Measurements from ENCODE around the gene SLC7A6.

DNA sequence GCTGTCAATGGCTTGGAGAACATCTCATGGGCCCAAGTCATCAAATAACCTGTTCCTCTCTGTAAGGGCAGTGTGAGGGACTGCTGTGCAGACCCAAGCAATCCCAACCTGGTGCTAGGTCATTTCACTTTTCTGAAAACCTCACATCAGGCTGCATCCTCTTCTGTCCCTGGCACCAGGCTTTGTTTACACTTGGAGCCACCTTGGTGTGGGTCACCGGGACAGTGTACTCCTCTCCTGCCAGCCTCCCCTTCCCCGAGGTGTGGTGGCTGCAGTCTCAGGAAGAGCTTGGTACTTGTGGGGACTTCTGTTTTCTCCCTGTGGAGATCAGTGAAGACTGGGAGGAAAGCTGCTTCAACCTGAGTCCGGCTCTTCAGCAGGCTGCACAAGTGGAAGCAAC is 34.0 kb downstream of the SLC7A6 start:
- TF ChIP-seq ARNTL (CRISPR knock-in tag; IDR thresholded peaks at IDR 0.05; ENCODE audit: borderline replicate concordance, low read depth) (no peak), SNAI2 (CRISPR knock-in tag; IDR thresholded peaks at IDR 0.05) (no peak), PPARA (CRISPR knock-in tag; IDR thresholded peaks at IDR 0.05; ENCODE audit: borderline replicate concordance) (no peak), ZC3H10 (CRISPR knock-in tag; IDR thresholded peaks at IDR 0.05) (no peak), ZNF565 (CRISPR knock-in tag; conservative IDR thresholded peaks at IDR 0.05; ENCODE audit: low read depth) (no peak), TOX (CRISPR knock-in tag; IDR thresholded peaks at IDR 0.05; ENCODE audit: borderline replicate concordance) (no peak), ISL1 (CRISPR knock-in tag; IDR thresholded peaks at IDR 0.05) (no peak), ZNF70 (CRISPR knock-in tag; IDR thresholded peaks at IDR 0.05) (no peak)
- TF ChIP-seq, protein P1, sequence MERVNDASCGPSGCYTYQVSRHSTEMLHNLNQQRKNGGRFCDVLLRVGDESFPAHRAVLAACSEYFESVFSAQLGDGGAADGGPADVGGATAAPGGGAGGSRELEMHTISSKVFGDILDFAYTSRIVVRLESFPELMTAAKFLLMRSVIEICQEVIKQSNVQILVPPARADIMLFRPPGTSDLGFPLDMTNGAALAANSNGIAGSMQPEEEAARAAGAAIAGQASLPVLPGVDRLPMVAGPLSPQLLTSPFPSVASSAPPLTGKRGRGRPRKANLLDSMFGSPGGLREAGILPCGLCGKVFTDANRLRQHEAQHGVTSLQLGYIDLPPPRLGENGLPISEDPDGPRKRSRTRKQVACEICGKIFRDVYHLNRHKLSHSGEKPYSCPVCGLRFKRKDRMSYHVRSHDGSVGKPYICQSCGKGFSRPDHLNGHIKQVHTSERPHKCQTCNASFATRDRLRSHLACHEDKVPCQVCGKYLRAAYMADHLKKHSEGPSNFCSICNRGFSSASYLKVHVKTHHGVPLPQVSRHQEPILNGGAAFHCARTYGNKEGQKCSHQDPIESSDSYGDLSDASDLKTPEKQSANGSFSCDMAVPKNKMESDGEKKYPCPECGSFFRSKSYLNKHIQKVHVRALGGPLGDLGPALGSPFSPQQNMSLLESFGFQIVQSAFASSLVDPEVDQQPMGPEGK (CRISPR knock-in tag; IDR thresholded peaks at IDR 0.05; ENCODE audit: borderline replicate concordance): no peak
- TF ChIP-seq, protein P2, sequence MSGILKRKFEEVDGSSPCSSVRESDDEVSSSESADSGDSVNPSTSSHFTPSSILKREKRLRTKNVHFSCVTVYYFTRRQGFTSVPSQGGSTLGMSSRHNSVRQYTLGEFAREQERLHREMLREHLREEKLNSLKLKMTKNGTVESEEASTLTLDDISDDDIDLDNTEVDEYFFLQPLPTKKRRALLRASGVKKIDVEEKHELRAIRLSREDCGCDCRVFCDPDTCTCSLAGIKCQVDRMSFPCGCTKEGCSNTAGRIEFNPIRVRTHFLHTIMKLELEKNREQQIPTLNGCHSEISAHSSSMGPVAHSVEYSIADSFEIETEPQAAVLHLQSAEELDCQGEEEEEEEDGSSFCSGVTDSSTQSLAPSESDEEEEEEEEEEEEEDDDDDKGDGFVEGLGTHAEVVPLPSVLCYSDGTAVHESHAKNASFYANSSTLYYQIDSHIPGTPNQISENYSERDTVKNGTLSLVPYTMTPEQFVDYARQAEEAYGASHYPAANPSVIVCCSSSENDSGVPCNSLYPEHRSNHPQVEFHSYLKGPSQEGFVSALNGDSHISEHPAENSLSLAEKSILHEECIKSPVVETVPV (CRISPR knock-in tag; IDR thresholded peaks at IDR 0.05): no peak

Measured in SK-N-SH treated with all-trans-retinoic acid at 6 μM for 48 hours (cell line).